GM23338 (cell line): ENCODE measurements around the gene MVB12B. TPM values are rescaled to one million over a fixed set of nuclear protein-coding genes. Genes with fewer than 3 reads are reported as not detected.

Experiments
- ATAC-seq: fragments of 200-7000 bp; cut with Tn5 transposase; 3 replicates; pipeline ENCODE4 v1.9.1; 2020
- DNase-seq: peaks from one replicate; pipeline ENCODE4 v3.0.0-alpha.2; 2015; ENCODE audit warnings: low spot score
- H2AFZ ChIP-seq: fragments of 200-600 bp; sonication (generic); 2 replicates; pipeline ENCODE4 v1.8.0; 2016; ENCODE audit warnings: antibody characterized with exemption, mild to moderate bottlenecking, moderate library complexity
- H3F3A ChIP-seq: fragments of 200-600 bp; sonication (generic); replicated peaks from 2 replicates; pipeline ENCODE4 v1.8.0; 2017; ENCODE audit warnings: antibody characterized with exemption, mixed run types, low read depth
- H3K27ac ChIP-seq: fragments of 200-600 bp; sonication (generic); 2 replicates; pipeline ENCODE4 v1.6.1; 2016; ENCODE audit warnings: low read depth
- H3K27me3 ChIP-seq: fragments of 200-600 bp; sonication (generic); 2 replicates; pipeline ENCODE4 v1.8.0; 2016; ENCODE audit warnings: mild to moderate bottlenecking, mixed run types, moderate library complexity; ENCODE audit not compliant: insufficient read depth
- H3K36me3 ChIP-seq: fragments of 200-600 bp; sonication (generic); 2 replicates; pipeline ENCODE4 v1.8.0; 2016; ENCODE audit warnings: mild to moderate bottlenecking; ENCODE audit not compliant: insufficient read depth
- H3K4me1 ChIP-seq: fragments of 200-600 bp; sonication (generic); 2 replicates; pipeline ENCODE4 v1.8.0; 2016; ENCODE audit warnings: mild to moderate bottlenecking, moderate library complexity; ENCODE audit not compliant: insufficient read depth
- H3K4me2 ChIP-seq: fragments of 200-600 bp; sonication (generic); 2 replicates; pipeline ENCODE4 v1.7.1; 2017; ENCODE audit warnings: mixed run types
- H3K4me3 ChIP-seq: fragments of 200-600 bp; sonication (generic); 2 replicates; pipeline ENCODE4 v1.6.1; 2016; ENCODE audit warnings: mixed run types
- H3K79me2 ChIP-seq: fragments of 200-600 bp; sonication (generic); replicated peaks from 2 replicates; pipeline ENCODE4 v1.8.0; 2017; ENCODE audit warnings: mild to moderate bottlenecking; ENCODE audit not compliant: insufficient read depth
- H3K9me2 ChIP-seq: fragments of 200-600 bp; sonication (generic); 2 replicates; pipeline ENCODE4 v1.8.0; 2017; ENCODE audit not compliant: insufficient read depth
- H4K20me1 ChIP-seq: fragments of 200-600 bp; sonication (generic); replicated peaks from 2 replicates; pipeline ENCODE4 v1.8.0; 2017; ENCODE audit warnings: mild to moderate bottlenecking; ENCODE audit not compliant: insufficient read depth
- H3K27ac Mint-ChIP-seq: 2 replicates; pipeline ENCODE4 v1.8.0; 2020; ENCODE audit warnings: inconsistent platforms, mild to moderate bottlenecking, moderate library complexity, mixed read lengths
- H3K27me3 Mint-ChIP-seq: 3 replicates; pipeline ENCODE4 v1.8.0; 2022; ENCODE audit warnings: low read depth, mild to moderate bottlenecking, moderate library complexity, mixed read lengths, inconsistent platforms; ENCODE audit not compliant: insufficient read depth, poor library complexity
- H3K36me3 Mint-ChIP-seq: 3 replicates; pipeline ENCODE4 v1.8.0; 2021; ENCODE audit warnings: low read depth, mild to moderate bottlenecking, inconsistent platforms, moderate library complexity, mixed read lengths
- H3K4me1 Mint-ChIP-seq: 3 replicates; pipeline ENCODE4 v1.8.0; 2020; ENCODE audit warnings: mild to moderate bottlenecking, inconsistent platforms, mixed read lengths
- H3K4me3 Mint-ChIP-seq: 3 replicates; pipeline ENCODE4 v1.8.0; 2021; ENCODE audit warnings: moderate library complexity, mild to moderate bottlenecking, inconsistent platforms, mixed read lengths
- H3K9me3 Mint-ChIP-seq: 3 replicates; pipeline ENCODE4 v1.8.0; 2020; ENCODE audit warnings: moderate library complexity, mild to moderate bottlenecking, inconsistent platforms, mixed read lengths
- CTCF ChIP-seq, 2 experiments: fragments of 200-600 bp in 1 of 2; sonication (generic) in 1 of 2; conservative IDR thresholded peaks; 2 replicates each; pipeline versions ENCODE4 v1.5.1 to v1.6.1; 2016 to 2017; ENCODE audit warnings: antibody characterized with exemption in 2 of 2, low read depth in 2 of 2, mild to moderate bottlenecking in 2 of 2, moderate library complexity in 1 of 2
- EZH2 ChIP-seq: fragments of 200-600 bp; sonication (generic); IDR thresholded peaks from one replicate; pipeline ENCODE4 v1.8.0; 2017; ENCODE audit warnings: antibody characterized with exemption, mild to moderate bottlenecking, low read depth; ENCODE audit not compliant: unreplicated experiment
- EZH2phosphoT487 ChIP-seq: fragments of 200-600 bp; sonication (generic); IDR thresholded peaks from one replicate; pipeline ENCODE4 v1.8.1; 2018; ENCODE audit warnings: antibody characterized with exemption; ENCODE audit not compliant: unreplicated experiment
- JUNB ChIP-seq: IDR thresholded peaks from one replicate; pipeline ENCODE4 v1.6.1; 2016; ENCODE audit warnings: antibody characterized with exemption; ENCODE audit not compliant: unreplicated experiment
- NANOG ChIP-seq: IDR thresholded peaks from 2 replicates; pipeline ENCODE4 v1.6.1; 2016; ENCODE audit warnings: antibody characterized with exemption, borderline replicate concordance
- POLR2AphosphoS5 ChIP-seq: IDR thresholded peaks from 2 replicates; pipeline ENCODE4 v1.6.1; 2016; ENCODE audit warnings: antibody characterized with exemption, low read depth
- STAT1 ChIP-seq: IDR thresholded peaks from one replicate; pipeline ENCODE4 v1.6.1; 2016; ENCODE audit warnings: antibody characterized with exemption; ENCODE audit not compliant: unreplicated experiment
- ZNF114 ChIP-seq: fragments of 250-450 bp; sonication (Bioruptor Pico); IDR thresholded peaks from 2 replicates; pipeline ENCODE4 v1.5.0; 2020; ENCODE audit warnings: mild to moderate bottlenecking, moderate library complexity
- ZNF462 ChIP-seq: fragments of 250-450 bp; sonication (Bioruptor Pico); IDR thresholded peaks from 2 replicates; pipeline ENCODE4 v1.5.0; 2020; ENCODE audit warnings: mild to moderate bottlenecking, moderate library complexity
- polyA plus RNA-seq: library from polyadenylated mRNA; unstranded; fragments of >200 nt; fragmentation: Nextera tagmentation; extraction: Ambion mirVana; gene quantifications from 2 replicates; pipeline ENCODE4 v1.2.1, GENCODE V29; 2016
- total RNA-seq: library from RNA; depleted of rRNA; stranded (reverse); fragments of >200 nt; shearing (Covaris generic); gene quantifications from 2 replicates; pipeline ENCODE4 v1.2.3, GENCODE V29; 2014

The MVB12B gene
- total and polyA plus RNA-seq, 2 experiments from 2014 or later, result 1.9 to 6.6 TPM

GRCh38 chr9:126420643-126421564 is 94.3 kb downstream of the MVB12B start:
- Mint-ChIP-seq H3K4me1 (peaks cover 46% of the 10 kb centered on the region), H3K27ac (no peak overlapping the region), H3K36me3 (no peaks in the 10 kb centered on the region), H3K27me3 (no peaks in the 10 kb centered on the region), H3K9me3 (no peaks in the 10 kb centered on the region), H3K4me3 (no peak overlapping the region)
- Histone ChIP-seq H3K4me2 (peak overlapping the region; percentile 30; the same call in 1 of the 2 replicates), H2AFZ (no peak overlapping the region), H3K4me3 (no peak overlapping the region), H3F3A (no peaks in the 10 kb centered on the region), H3K27ac (no peak overlapping the region), H3K9me2 (no peaks in the 10 kb centered on the region), H3K4me1 (peaks cover 11% of the 10 kb centered on the region), H4K20me1 (no peaks in the 10 kb centered on the region), H3K36me3 (no peaks in the 10 kb centered on the region; the same call in 1 of the 2 replicates), H3K27me3 (no peaks in the 10 kb centered on the region), H3K79me2 (no peaks in the 10 kb centered on the region)
- no peak for TF ChIP-seq EZH2phosphoT487
- no peak for TF ChIP-seq CTCF (conservative IDR thresholded peaks at IDR 0.05; ENCODE audit: low read depth in 2 of 2)
- TF ChIP-seq JUNB, result no peak
- no peak for TF ChIP-seq NANOG
- TF ChIP-seq STAT1, result no peak
- no peak for TF ChIP-seq EZH2
- no peak for TF ChIP-seq ZNF462
- TF ChIP-seq ZNF114 (CRISPR knock-in tag), result no peak
- TF ChIP-seq POLR2AphosphoS5, result no peak
- no peak for DNase-seq
- no peak for ATAC-seq
